Ovary (tissue), 3 donors: ENCODE results near the gene SH3TC2.

Experiments used
- EP300 ChIP-seq: sonication (generic); formaldehyde crosslinking; IDR thresholded peaks from one replicate; pipeline ENCODE4 v1.6.1; 2017; ENCODE audit warnings: antibody characterized with exemption
- POLR2A ChIP-seq: fragments of 450-650 bp; IDR thresholded peaks from one replicate; pipeline ENCODE4 v1.6.1; 2017; ENCODE audit warnings: antibody characterized with exemption, mild to moderate bottlenecking, moderate library complexity
- TF ChIP-seq, protein P1 (sequence below), 3 donors: fragments of 450-650 bp in 2 of 3; fragments of 200-600 bp in 1 of 3; IDR thresholded peaks; one replicate each; pipeline versions ENCODE4 v1.5.1 to v1.8.0; 2016 to 2022; ENCODE audit warnings: antibody characterized with exemption in 3 of 3, mild to moderate bottlenecking in 1 of 3
- donor health status: DM: no; HTN: no; CAD: no.

DNA sequence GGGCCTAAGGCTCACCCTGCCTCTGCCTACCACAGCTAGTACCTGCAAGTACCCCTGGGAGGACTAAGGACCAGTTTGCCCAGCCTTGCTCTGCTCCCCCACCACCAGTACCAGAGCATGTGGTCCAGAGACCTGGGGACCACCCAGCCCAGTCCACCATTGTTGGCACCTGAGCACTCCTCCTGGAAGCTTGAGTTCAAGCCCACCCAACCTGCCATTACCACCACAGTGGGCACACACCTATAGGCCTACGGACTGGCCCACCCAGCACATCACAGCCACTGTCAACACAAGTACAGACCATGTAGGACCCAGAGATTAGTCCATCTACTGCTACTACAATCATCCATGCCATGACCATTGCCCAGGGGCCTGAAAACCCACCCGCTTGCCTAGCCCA, 30.8 kb upstream of the SH3TC2 start:
- TF ChIP-seq POLR2A (no peak), EP300 (no peak)
- TF ChIP-seq, protein P1, sequence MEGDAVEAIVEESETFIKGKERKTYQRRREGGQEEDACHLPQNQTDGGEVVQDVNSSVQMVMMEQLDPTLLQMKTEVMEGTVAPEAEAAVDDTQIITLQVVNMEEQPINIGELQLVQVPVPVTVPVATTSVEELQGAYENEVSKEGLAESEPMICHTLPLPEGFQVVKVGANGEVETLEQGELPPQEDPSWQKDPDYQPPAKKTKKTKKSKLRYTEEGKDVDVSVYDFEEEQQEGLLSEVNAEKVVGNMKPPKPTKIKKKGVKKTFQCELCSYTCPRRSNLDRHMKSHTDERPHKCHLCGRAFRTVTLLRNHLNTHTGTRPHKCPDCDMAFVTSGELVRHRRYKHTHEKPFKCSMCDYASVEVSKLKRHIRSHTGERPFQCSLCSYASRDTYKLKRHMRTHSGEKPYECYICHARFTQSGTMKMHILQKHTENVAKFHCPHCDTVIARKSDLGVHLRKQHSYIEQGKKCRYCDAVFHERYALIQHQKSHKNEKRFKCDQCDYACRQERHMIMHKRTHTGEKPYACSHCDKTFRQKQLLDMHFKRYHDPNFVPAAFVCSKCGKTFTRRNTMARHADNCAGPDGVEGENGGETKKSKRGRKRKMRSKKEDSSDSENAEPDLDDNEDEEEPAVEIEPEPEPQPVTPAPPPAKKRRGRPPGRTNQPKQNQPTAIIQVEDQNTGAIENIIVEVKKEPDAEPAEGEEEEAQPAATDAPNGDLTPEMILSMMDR (IDR thresholded peaks at IDR 0.05) = no peak
